ENCODE data around the gene PLEKHH1. TPM values are rescaled to one million over a fixed set of nuclear protein-coding genes. Genes with fewer than 3 reads are reported as not detected.

The PLEKHH1 gene
- total and polyA plus RNA-seq, 2 experiments from 2014 or later: 14.7 to 33.9 TPM

- TF ChIP-seq ZNF462 (CRISPR knock-in tag; IDR thresholded peaks at IDR 0.05) (no peak), ETS1 (IDR thresholded peaks at IDR 0.05) (no peak)
Measured at GRCh38 chr14:67566908-67567307, 33.8 kb downstream of the PLEKHH1 start (continued).

GRCh38 chr14:67567654-67568053 is 34.6 kb downstream of the PLEKHH1 start:
- Histone ChIP-seq H3K79me2 (replicated peaks; ENCODE audit: insufficient read depth) (no peaks in the 10 kb centered on the region), H3K4me3 (no peak overlapping the region), H3K4me2 (no peak overlapping the region), H3K36me3 (ENCODE audit: insufficient read depth) (no peaks in the 10 kb centered on the region), H3K27ac (ENCODE audit: low read depth) (no peak overlapping the region), H3K4me1 (ENCODE audit: insufficient read depth) (no peaks in the 10 kb centered on the region), H3K9me2 (ENCODE audit: insufficient read depth) (no peaks in the 10 kb centered on the region), H4K20me1 (replicated peaks; ENCODE audit: insufficient read depth) (no peaks in the 10 kb centered on the region), H2AFZ (no peak overlapping the region), H3K27me3 (ENCODE audit: insufficient read depth) (no peaks in the 10 kb centered on the region), H3F3A (replicated peaks; ENCODE audit: low read depth) (no peaks in the 10 kb centered on the region)
- Mint-ChIP-seq H3K27ac (no peak overlapping the region), H3K9me3 (no peaks in the 10 kb centered on the region), H3K27me3 (ENCODE audit: insufficient read depth, low read depth, poor library complexity) (peaks cover 2% of the 10 kb centered on the region), H3K36me3 (ENCODE audit: low read depth) (peaks cover 4% of the 10 kb centered on the region; the same call in 2 of the 3 replicates), H3K4me1 (peaks cover 18% of the 10 kb centered on the region), H3K4me3 (no peak overlapping the region; the same call in 2 of the 3 replicates)
- ATAC-seq (no peak), DNase-seq (ENCODE audit: low spot score) (no peak)
- TF ChIP-seq ZNF462 (CRISPR knock-in tag; IDR thresholded peaks at IDR 0.05): no peak
- TF ChIP-seq EZH2phosphoT487 (IDR thresholded peaks at IDR 0.05; ENCODE audit: unreplicated experiment): no peak
- TF ChIP-seq ZNF114 (CRISPR knock-in tag; IDR thresholded peaks at IDR 0.05): no peak
- TF ChIP-seq EZH2 (IDR thresholded peaks at IDR 0.05; ENCODE audit: low read depth, unreplicated experiment): no peak

Measured in GM23338 (cell line).